ENCODE data around the gene HOXB8. TPM values are rescaled to one million over a fixed set of nuclear protein-coding genes. Genes with fewer than 3 reads are reported as not detected.

The HOXB8 gene
- total RNA-seq, 1 donor from 2014 or later, result not detected

GRCh38 chr17:48565022-48565554 lies 50.0 kb downstream of the HOXB8 start:
- intact Hi-C loops (cut with DNase I), result no loop called here
- DNase-seq (ENCODE audit: low spot score), result no peak

GRCh38 chr17:48564188-48565021 lies 50.7 kb downstream of the HOXB8 start:
- intact Hi-C loops (cut with DNase I), result no loop called here
- DNase-seq (ENCODE audit: low spot score), result no peak

GRCh38 chr17:48563867-48564187 lies 51.3 kb downstream of the HOXB8 start:
- intact Hi-C loops (cut with DNase I), result no loop called here
- no peak for DNase-seq (ENCODE audit: low spot score)

- DNase-seq (ENCODE audit: low spot score), result no peak
- intact Hi-C loops (cut with DNase I), result no loop called here
Measured at GRCh38 chr17:48563385-48563838, 51.7 kb downstream of the HOXB8 start.

- DNase-seq (ENCODE audit: low spot score), result no peak
- intact Hi-C loops (cut with DNase I), result no loop called here
Measured at GRCh38 chr17:48562934-48563333, 52.2 kb downstream of the HOXB8 start.

Small RNA genes lying within 50 kb of the gene (microRNA-seq; reads per million reads assigned to microRNA genes)
- gene MIR196A1, result not detected

Other genes with a start within 250 kb of the HOXB8 start
- not detected for gene SKAP1, start 185.1 kb downstream of the HOXB8 start, total RNA-seq
- gene HOXB1, start 84.3 kb downstream of the HOXB8 start, total RNA-seq, result not detected
- 4.9 TPM for gene HOXB2, start 70.2 kb downstream of the HOXB8 start, total RNA-seq
- gene HOXB4, start 36.9 kb downstream of the HOXB8 start, total RNA-seq, result 1.6 TPM
- gene HOXB3, start 25.1 kb downstream of the HOXB8 start, total RNA-seq, result 4.2 TPM
- not detected for gene HOXB5, start 21.5 kb downstream of the HOXB8 start, total RNA-seq
- gene HOXB6, start 10.3 kb downstream of the HOXB8 start, total RNA-seq, result 0.92 TPM
- gene HOXB7, start 4.3 kb downstream of the HOXB8 start, total RNA-seq, result 0.22 TPM
- not detected for gene HOXB9, start 11.1 kb upstream of the HOXB8 start, total RNA-seq
- not detected for gene PRAC1, start 107.2 kb upstream of the HOXB8 start, total RNA-seq
- gene PRAC2, start 107.9 kb upstream of the HOXB8 start, total RNA-seq, result not detected
- gene HOXB13, start 113.5 kb upstream of the HOXB8 start, total RNA-seq, result 0.05 TPM
- gene TTLL6, start 201.9 kb upstream of the HOXB8 start, total RNA-seq, result not detected
- 163 TPM for gene CALCOCO2, start 215.7 kb upstream of the HOXB8 start, total RNA-seq

Data from cardiac septum (tissue), 1 donor.